ENCODE results near the gene SLC13A3.
A peak's percentile ranks its signal among the peaks of the same experiment; 100 is the strongest.

- TF ChIP-seq POLR2A (IDR thresholded peaks at IDR 0.05; ENCODE audit: extremely low read depth, insufficient read length) (no peak), CTCF (IDR thresholded peaks at IDR 0.05; ENCODE audit: low read depth, low read length) (peak; percentile 32)
Measured at GRCh38 chr20:46592580-46593362, 58.5 kb downstream of the SLC13A3 start.

All from NB4 (cell line).